Measurements from ENCODE around the gene P2RY14.

P2RY14 gene

GRCh38 chr3:151281671-151282324 is 3.5 kb upstream of the P2RY14 start:
- peaks cover 9% of the 10 kb centered on the region; the same call in 1 of the 2 replicates for H3K36me3 ChIP-seq (ENCODE audit: insufficient read depth, low read length)
- H3K4me1 ChIP-seq (ENCODE audit: insufficient read depth, low read length) = no peaks in the 10 kb centered on the region
- H3K9me3 ChIP-seq (ENCODE audit: insufficient read depth, low read depth, low read length) = no peaks in the 10 kb centered on the region
- 99% methylated on average over 8 of the region's 9 CpGs for WGBS
- H3K27ac ChIP-seq (ENCODE audit: low read depth, low read length) = no peak overlapping the region
- no peaks in the 10 kb centered on the region for H3K27me3 ChIP-seq (ENCODE audit: insufficient read depth, low read length)
- H3K9ac ChIP-seq (ENCODE audit: low read depth, low read length) = no peak overlapping the region
- H3K4me3 ChIP-seq (ENCODE audit: low read length) = no peak overlapping the region

- Histone ChIP-seq H3K4me1 (ENCODE audit: insufficient read depth, low read length) (no peaks in the 10 kb centered on the region), H3K27me3 (ENCODE audit: insufficient read depth, low read length) (no peaks in the 10 kb centered on the region), H3K9me3 (ENCODE audit: insufficient read depth, low read depth, low read length) (no peaks in the 10 kb centered on the region), H3K27ac (ENCODE audit: low read depth, low read length) (no peak overlapping the region), H3K4me3 (ENCODE audit: low read length) (no peak overlapping the region), H3K36me3 (ENCODE audit: insufficient read depth, low read length) (peaks cover 9% of the 10 kb centered on the region; the same call in 1 of the 2 replicates), H3K9ac (ENCODE audit: low read depth, low read length) (no peak overlapping the region)
- WGBS = 94% methylated on average over 6 of the region's 6 CpGs
Observed at GRCh38 chr3:151276687-151277042, 1.7 kb downstream of the P2RY14 start.

DNA sequence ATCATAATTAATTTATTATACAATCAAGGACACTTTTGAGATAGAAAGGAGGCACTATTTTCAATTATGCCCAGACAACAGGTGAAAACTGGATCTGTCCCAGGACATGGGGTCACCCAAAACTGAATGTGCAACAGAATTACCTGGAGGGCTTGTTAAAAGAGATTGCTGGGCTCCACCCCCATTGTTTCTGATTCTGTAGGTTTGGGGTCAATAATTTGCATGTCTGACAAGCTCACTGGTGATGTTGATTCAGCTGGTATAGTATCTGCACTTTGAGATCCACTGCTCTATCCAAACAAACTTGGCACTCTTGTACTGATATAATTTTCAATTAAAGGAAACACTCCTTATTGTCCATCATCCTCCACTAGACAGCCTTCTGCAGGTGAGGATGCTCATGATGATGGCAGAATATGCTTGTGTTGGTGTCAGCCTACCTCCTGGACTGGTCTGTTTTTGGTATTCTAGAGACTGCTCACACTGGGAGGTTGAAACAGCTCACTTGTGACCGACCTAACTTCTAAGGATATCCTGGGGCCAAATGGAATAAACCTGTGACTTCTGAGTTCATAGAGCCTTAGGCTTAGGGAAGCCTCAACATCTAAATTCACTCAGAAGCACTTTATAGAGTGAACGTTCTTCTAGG is 2.2 kb downstream of the P2RY14 start:
- Histone ChIP-seq H3K4me1 (ENCODE audit: insufficient read depth, low read length) (no peaks in the 10 kb centered on the region), H3K27ac (ENCODE audit: low read depth, low read length) (no peak overlapping the region)

DNA sequence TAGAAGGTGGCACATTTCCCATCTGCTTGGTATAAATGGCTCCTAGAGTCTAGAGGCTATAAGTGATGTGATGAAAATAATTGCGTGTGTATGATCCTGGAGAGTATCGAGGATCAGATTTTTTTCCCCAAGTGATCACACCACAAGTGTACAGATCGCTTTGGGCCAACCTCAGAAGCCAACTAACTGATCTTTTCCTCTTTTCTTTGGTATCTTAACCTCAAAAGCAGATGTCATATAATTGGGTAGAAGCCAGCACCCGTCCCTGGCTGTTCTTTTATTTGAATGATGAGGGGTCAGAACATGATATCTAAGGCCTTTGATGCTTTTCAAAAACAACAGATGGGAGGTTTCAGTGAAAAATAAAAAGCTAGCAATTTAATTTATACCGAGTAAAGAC is 3.3 kb downstream of the P2RY14 start:
- Histone ChIP-seq H3K4me1 (ENCODE audit: insufficient read depth, low read length) (no peaks in the 10 kb centered on the region), H3K9ac (ENCODE audit: low read depth, low read length) (no peak overlapping the region)
- WGBS = 94% methylated on average over 4 of the region's 5 CpGs

More for the DNA sequence above, 2.2 kb downstream of the P2RY14 start:
- H3K36me3 ChIP-seq (ENCODE audit: insufficient read depth, low read length) = peaks cover 9% of the 10 kb centered on the region; the same call in 1 of the 2 replicates
- no peak overlapping the region for H3K9ac ChIP-seq (ENCODE audit: low read depth, low read length)
- 77% methylated on average over 2 of the region's 2 CpGs for WGBS
- no peaks in the 10 kb centered on the region for H3K27me3 ChIP-seq (ENCODE audit: insufficient read depth, low read length)
- no peaks in the 10 kb centered on the region for H3K9me3 ChIP-seq (ENCODE audit: insufficient read depth, low read depth, low read length)
- H3K4me3 ChIP-seq (ENCODE audit: low read length) = no peak overlapping the region

GRCh38 chr3:151269631-151270030 is 8.7 kb downstream of the P2RY14 start:
- H3K9me3 ChIP-seq (ENCODE audit: insufficient read depth, low read depth, low read length) = no peaks in the 10 kb centered on the region
- WGBS = 88% methylated on average over 5 of the region's 5 CpGs
- H3K36me3 ChIP-seq (ENCODE audit: insufficient read depth, low read length) = no peaks in the 10 kb centered on the region
- H3K4me3 ChIP-seq (ENCODE audit: low read length) = no peak overlapping the region
- H3K9ac ChIP-seq (ENCODE audit: low read depth, low read length) = no peak overlapping the region
- H3K4me1 ChIP-seq (ENCODE audit: insufficient read depth, low read length) = peaks cover 14% of the 10 kb centered on the region; the same call in 1 of the 2 replicates
- H3K27ac ChIP-seq (ENCODE audit: low read depth, low read length) = no peak overlapping the region
- no peaks in the 10 kb centered on the region for H3K27me3 ChIP-seq (ENCODE audit: insufficient read depth, low read length)

More for the DNA sequence above, 3.3 kb downstream of the P2RY14 start:
- Histone ChIP-seq H3K9me3 (ENCODE audit: insufficient read depth, low read depth, low read length) (no peaks in the 10 kb centered on the region), H3K36me3 (ENCODE audit: insufficient read depth, low read length) (peaks cover 9% of the 10 kb centered on the region; the same call in 1 of the 2 replicates), H3K27me3 (ENCODE audit: insufficient read depth, low read length) (no peaks in the 10 kb centered on the region), H3K27ac (ENCODE audit: low read depth, low read length) (no peak overlapping the region), H3K4me3 (ENCODE audit: low read length) (no peak overlapping the region)

DNA sequence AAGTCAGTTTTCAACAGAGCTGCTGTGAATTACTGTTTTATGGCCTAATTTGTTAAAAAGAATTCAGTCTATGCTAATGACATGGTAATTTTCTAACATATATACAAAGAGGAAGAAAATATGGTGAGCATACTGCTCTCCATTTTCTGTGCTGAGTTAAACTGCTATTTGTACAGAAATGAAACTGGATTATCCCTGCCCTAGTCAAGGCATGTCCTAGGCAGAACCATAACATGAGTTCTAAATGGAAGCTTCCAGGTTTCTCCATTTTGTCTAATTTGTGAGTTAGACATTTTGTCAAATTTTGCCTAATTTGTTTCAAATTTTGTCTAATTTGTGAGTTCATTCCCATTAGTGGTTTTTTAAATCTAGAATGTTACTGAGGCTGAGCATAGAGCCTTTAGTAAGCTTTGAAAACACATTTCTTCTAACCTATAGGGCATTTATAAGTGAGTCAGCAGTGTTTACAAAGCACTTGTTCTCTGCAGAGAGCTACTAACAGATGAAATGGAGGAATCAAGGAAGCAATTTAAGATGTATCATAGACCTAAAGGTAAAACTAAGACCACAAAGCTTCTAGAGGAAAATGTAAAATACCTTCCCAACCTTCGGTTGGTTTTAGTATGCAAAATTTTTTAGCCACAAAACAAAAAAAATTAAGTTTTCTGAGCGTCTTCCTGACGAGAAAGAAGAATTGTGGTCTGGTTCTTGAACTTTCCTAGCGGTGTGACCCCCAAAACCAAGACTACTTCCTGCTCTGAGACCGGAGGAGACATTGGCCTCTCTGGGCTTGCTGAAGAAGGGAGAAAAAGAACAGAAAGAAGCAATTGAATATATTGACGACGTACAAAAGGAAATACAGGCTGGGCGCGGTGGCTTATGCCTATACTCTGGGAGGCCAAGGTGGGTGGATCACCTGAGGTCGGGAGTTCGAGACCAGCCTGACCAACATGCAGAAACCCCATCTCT is 9.8 kb downstream of the P2RY14 start:
- Histone ChIP-seq H3K9ac (ENCODE audit: low read depth, low read length) (no peak overlapping the region), H3K27me3 (ENCODE audit: insufficient read depth, low read length) (no peaks in the 10 kb centered on the region), H3K9me3 (ENCODE audit: insufficient read depth, low read depth, low read length) (no peaks in the 10 kb centered on the region), H3K27ac (ENCODE audit: low read depth, low read length) (no peak overlapping the region), H3K4me1 (ENCODE audit: insufficient read depth, low read length) (peaks cover 14% of the 10 kb centered on the region; the same call in 1 of the 2 replicates), H3K36me3 (ENCODE audit: insufficient read depth, low read length) (no peaks in the 10 kb centered on the region), H3K4me3 (ENCODE audit: low read length) (no peak overlapping the region)
- WGBS = 96% methylated on average over 11 of the region's 11 CpGs

GRCh38 chr3:151267066-151267465 is 11.3 kb downstream of the P2RY14 start:
- Histone ChIP-seq H3K9me3 (ENCODE audit: insufficient read depth, low read depth, low read length) (no peaks in the 10 kb centered on the region), H3K27ac (ENCODE audit: low read depth, low read length) (no peak overlapping the region), H3K4me1 (ENCODE audit: insufficient read depth, low read length) (peaks cover 14% of the 10 kb centered on the region; the same call in 1 of the 2 replicates), H3K4me3 (ENCODE audit: low read length) (no peak overlapping the region), H3K9ac (ENCODE audit: low read depth, low read length) (no peak overlapping the region), H3K27me3 (ENCODE audit: insufficient read depth, low read length) (no peaks in the 10 kb centered on the region), H3K36me3 (ENCODE audit: insufficient read depth, low read length) (no peaks in the 10 kb centered on the region)
- WGBS = no CpG with 5 or more reads among the region's 1 CpG

- peaks cover under 1% of the 10 kb centered on the region; the same call in 1 of the 2 replicates for H3K36me3 ChIP-seq (ENCODE audit: insufficient read depth, low read length)
- WGBS = 71% methylated on average over 5 of the region's 5 CpGs
- H3K27ac ChIP-seq (ENCODE audit: low read depth, low read length) = no peak overlapping the region
- peaks cover 14% of the 10 kb centered on the region; the same call in 1 of the 2 replicates for H3K4me1 ChIP-seq (ENCODE audit: insufficient read depth, low read length)
- H3K9me3 ChIP-seq (ENCODE audit: insufficient read depth, low read depth, low read length) = no peaks in the 10 kb centered on the region
- no peaks in the 10 kb centered on the region for H3K27me3 ChIP-seq (ENCODE audit: insufficient read depth, low read length)
- no peak overlapping the region for H3K9ac ChIP-seq (ENCODE audit: low read depth, low read length)
- H3K4me3 ChIP-seq (ENCODE audit: low read length) = no peak overlapping the region
Observed at GRCh38 chr3:151265866-151266265, 12.5 kb downstream of the P2RY14 start.

DNA sequence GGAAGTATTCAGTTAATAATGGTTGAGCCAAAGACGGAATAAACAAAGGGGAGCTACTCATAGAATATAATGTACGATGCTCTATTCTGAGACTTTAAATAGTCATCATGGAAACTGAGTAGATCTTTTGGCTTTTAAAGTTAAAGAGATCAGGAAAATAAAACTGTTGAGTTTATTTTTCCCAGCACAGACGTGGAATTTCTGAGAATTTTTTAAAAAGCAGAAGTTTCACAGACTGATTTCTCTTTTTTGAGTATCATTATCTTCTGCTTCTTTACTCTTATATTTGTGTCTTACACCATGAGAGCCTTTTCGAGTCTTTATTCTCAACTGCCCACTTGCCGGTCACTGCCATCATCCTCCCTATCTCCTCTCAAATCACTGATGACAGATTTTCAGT is 13.2 kb downstream of the P2RY14 start:
- H3K4me1 ChIP-seq (ENCODE audit: insufficient read depth, low read length) = peaks cover 14% of the 10 kb centered on the region; the same call in 1 of the 2 replicates
- H3K27ac ChIP-seq (ENCODE audit: low read depth, low read length) = no peak overlapping the region
- no peaks in the 10 kb centered on the region for H3K9me3 ChIP-seq (ENCODE audit: insufficient read depth, low read depth, low read length)
- no peak overlapping the region for H3K9ac ChIP-seq (ENCODE audit: low read depth, low read length)
- H3K4me3 ChIP-seq (ENCODE audit: low read length) = no peak overlapping the region
- 91% methylated on average over 5 of the region's 5 CpGs for WGBS
- no peaks in the 10 kb centered on the region for H3K27me3 ChIP-seq (ENCODE audit: insufficient read depth, low read length)
- peaks cover 3% of the 10 kb centered on the region; the same call in 1 of the 2 replicates for H3K36me3 ChIP-seq (ENCODE audit: insufficient read depth, low read length)

GRCh38 chr3:151264605-151265004 is 13.7 kb downstream of the P2RY14 start:
- peaks cover 14% of the 10 kb centered on the region; the same call in 1 of the 2 replicates for H3K4me1 ChIP-seq (ENCODE audit: insufficient read depth, low read length)
- no peaks in the 10 kb centered on the region for H3K9me3 ChIP-seq (ENCODE audit: insufficient read depth, low read depth, low read length)
- 100% methylated on average over 1 of the region's 1 CpG for WGBS
- H3K9ac ChIP-seq (ENCODE audit: low read depth, low read length) = no peak overlapping the region
- H3K27me3 ChIP-seq (ENCODE audit: insufficient read depth, low read length) = no peaks in the 10 kb centered on the region
- H3K27ac ChIP-seq (ENCODE audit: low read depth, low read length) = no peak overlapping the region
- H3K4me3 ChIP-seq (ENCODE audit: low read length) = no peak overlapping the region
- peaks cover 3% of the 10 kb centered on the region; the same call in 1 of the 2 replicates for H3K36me3 ChIP-seq (ENCODE audit: insufficient read depth, low read length)

Data from HUES64 (cell line).